ENCODE results near the gene TPBGL. TPM values are rescaled to one million over a fixed set of nuclear protein-coding genes. Genes with fewer than 3 reads are reported as not detected.
A peak's percentile ranks its signal among the peaks of the same experiment; 100 is the strongest.

Gene TPBGL, protein sequence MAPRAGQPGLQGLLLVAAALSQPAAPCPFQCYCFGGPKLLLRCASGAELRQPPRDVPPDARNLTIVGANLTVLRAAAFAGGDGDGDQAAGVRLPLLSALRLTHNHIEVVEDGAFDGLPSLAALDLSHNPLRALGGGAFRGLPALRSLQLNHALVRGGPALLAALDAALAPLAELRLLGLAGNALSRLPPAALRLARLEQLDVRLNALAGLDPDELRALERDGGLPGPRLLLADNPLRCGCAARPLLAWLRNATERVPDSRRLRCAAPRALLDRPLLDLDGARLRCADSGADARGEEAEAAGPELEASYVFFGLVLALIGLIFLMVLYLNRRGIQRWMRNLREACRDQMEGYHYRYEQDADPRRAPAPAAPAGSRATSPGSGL
- not detected in 2 replicates for total RNA-seq (2014; rRNA removed; shearing (Covaris generic))

GRCh38 chr11:75240311-75241035 lies at the start of gene TPBGL:
Gene TPBGL, plus strand, starts transcription at chr11:75240774. Its CDS starts 276 bp downstream, at chr11:75241050.
- peak; percentile 54 for DNase-seq (ENCODE audit: low read depth)

DNA sequence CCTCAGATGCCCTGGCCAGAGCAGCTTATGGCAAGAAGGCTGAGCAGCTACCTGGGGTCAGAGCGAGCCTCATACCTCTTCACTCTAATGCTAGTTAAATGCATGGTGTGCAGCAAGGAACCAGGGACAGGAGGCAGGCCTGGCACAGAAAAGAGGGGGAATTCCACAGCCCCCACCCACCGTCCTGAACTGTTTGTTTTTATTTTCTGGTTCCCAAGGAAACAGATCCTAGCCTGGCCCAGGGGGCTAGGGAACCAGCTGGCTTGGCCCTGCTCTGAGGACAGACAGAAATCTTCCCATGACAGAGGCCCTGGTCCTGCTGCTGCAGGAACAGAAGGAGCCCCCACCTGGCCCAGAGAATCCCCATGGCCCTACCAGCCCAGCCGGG lies 49.2 kb upstream of the TPBGL start:
- no peak for DNase-seq (ENCODE audit: low read depth)

- DNase-seq (ENCODE audit: low read depth) = no peak
These were observed 47.3 kb upstream of the TPBGL start for GRCh38 chr11:75193271-75193670.

- no peak for DNase-seq (ENCODE audit: low read depth)
These were observed 46.9 kb upstream of the TPBGL start for GRCh38 chr11:75193711-75194110.

DNA sequence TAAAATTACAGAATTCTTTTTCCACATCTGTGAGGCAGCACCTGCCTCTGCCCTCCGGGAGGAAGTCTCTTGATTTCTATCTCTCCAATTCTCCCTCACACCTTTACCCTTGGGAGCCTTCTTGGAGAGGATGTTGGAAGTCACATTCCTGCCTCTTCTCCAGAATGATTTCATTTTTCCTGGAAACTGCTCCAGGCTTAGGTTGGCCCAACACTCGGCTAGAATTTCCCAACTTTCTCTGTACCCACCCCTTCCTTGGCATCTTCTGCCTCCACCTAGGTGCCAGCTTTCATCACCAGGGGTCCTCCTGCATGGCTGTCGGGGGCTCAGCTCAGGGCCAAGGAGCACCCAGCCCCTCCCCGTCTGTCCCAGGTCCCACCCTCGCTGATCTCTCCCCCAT lies 46.4 kb upstream of the TPBGL start:
- DNase-seq (ENCODE audit: low read depth) = no peak

- DNase-seq (ENCODE audit: low read depth) = no peak
These were observed 45.2 kb upstream of the TPBGL start for GRCh38 chr11:75195167-75195962.

- DNase-seq (ENCODE audit: low read depth) = peak; percentile 14
These were observed 44.1 kb upstream of the TPBGL start for GRCh38 chr11:75196426-75196825.

GRCh38 chr11:75197512-75198277 lies 42.9 kb upstream of the TPBGL start:
- DNase-seq (ENCODE audit: low read depth) = no peak

DNA sequence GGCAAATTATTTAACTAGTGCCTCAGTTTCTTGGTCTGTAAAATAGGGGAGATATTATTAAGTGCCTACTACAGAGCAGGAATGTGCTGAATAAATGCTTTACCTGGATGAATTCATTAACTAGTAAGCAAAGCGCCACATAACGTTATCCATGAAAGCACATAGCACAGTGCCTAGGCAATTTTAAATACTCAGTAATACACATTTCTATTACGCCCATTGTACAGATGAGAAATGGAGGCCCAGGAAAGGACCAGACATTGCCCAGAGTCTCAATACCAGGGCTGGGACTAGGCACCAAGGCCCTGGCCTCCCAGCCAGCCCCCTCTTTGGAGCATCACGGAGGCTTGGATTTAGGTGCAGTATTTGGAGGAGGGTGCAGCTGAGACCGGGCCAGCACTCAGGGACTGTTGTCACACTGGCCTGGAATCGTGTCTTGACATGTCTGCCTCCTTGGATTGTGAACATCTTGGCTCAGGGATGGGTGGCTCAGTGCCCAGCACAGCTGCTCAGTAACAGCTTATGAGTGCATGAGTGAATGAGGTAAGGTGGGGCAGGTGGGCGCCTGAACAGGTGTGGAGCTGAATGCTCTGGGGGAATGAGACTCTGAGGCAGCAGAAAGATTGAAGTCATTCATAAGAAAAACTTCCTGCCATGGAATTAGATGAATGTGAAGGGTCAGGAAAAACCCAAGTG lies 42.1 kb upstream of the TPBGL start:
- no peak for DNase-seq (ENCODE audit: low read depth)

DNA sequence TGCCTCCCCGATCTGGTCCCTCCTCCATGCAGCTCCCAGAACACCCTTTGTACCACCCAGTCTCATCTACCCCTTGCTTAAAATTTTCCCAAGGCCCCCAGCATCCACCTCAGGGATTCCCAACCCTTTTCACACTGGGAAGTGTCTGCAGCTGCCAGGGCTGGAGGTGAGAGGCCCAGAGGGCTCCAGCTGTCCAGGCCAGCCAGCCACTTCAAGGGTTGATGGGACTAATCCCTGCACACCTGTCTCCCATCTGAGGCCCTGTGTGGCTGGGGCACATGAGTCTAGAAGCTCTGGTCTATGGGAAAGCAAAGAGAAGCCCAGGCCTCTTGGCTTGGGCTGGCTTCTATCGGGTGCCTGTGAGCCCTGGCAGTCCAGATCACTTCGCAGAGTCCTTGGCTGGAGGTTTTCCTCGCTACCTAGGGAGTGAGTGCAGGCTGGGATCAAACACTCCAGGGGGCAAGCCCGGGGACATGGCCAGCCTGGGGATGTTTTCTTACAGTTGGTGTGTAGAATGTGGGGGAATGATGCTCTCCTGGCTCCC lies 41.1 kb upstream of the TPBGL start:
- DNase-seq (ENCODE audit: low read depth) = no peak

DNA sequence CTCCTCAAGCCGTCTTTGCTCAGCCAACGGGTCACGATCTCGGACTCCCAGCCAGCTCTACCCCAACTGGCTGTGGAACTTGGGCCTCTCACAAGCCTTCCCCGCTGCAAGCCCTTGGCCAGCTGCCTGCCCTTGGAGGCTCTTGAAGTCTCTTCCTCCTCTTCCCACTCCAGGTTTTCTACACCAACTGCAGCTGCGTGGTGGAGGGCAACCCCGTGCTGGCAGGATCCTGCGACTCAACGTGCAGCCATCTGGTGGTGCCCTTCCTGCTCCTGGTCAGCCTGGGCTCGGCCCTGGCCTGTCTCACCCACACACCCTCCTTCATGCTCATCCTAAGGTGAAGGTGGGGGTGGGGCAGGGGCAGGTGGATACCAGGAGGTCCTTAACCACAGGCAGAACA lies 40.5 kb upstream of the TPBGL start:
- no peak for DNase-seq (ENCODE audit: low read depth)

DNA sequence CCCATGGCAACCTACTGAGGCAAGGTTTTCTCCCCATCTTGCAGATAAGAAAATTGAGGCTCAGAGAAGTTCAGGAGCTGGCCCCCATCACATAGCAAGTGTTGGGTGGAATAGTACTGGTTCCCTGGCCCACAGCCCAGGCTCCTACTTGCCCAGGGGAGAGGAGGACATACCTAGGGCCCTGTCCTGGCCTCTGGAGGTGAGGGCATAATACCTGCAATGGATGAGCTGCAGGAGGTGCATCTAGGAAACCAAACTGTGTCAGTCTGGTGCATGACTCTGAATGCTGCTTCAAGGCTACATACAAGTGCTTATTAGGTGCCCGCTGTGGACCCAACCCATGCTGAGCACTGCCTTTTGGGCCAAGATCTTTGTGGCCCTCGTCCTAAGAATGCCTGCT lies 40.0 kb upstream of the TPBGL start:
- no peak for DNase-seq (ENCODE audit: low read depth)

GRCh38 chr11:75201771-75202170 lies 38.8 kb upstream of the TPBGL start:
- DNase-seq (ENCODE audit: low read depth) = no peak

DNA sequence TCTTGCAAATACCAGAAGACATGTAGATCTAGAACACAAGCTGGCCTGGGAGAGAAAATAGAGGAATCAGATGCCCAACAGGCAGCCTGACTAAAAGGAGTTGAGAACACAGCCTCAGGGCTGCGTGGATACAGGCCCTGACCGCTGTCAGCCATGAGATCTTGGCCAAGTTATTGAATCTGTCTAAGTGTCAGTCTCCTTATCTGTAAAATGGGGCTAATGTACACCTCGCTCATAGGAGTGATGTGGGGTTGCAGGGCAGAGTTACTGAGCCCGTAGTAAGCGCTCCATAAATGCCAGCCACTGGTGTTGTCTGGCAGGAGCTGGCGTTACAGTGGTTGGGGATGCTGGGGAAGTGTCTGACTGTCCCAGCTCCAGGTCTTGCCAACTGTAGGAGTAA lies 38.4 kb upstream of the TPBGL start:
- DNase-seq (ENCODE audit: low read depth) = no peak

- no peak for DNase-seq (ENCODE audit: low read depth)
These were observed 37.4 kb upstream of the TPBGL start for GRCh38 chr11:75203138-75203537.

- no peak for DNase-seq (ENCODE audit: low read depth)
These were observed 36.9 kb upstream of the TPBGL start for GRCh38 chr11:75203641-75204011.

GRCh38 chr11:75204012-75204674 lies 36.4 kb upstream of the TPBGL start:
- no peak for DNase-seq (ENCODE audit: low read depth)

GRCh38 chr11:75204685-75205563 lies 35.6 kb upstream of the TPBGL start:
- DNase-seq (ENCODE audit: low read depth) = peak; percentile 81

GRCh38 chr11:75205564-75206020 lies 35.0 kb upstream of the TPBGL start:
- DNase-seq (ENCODE audit: low read depth) = no peak

Measured in Daoy (cell line).